OCI-LY1 (cell line): Measurements from ENCODE around the gene IGSF6.

Experiments used
- CTCF ChIP-seq: fragments of 200-600 bp; sonication (generic), shearing (Covaris generic); IDR thresholded peaks from 2 replicates; pipeline ENCODE4 v1.5.1; 2017; ENCODE audit warnings: mild to moderate bottlenecking, antibody characterized with exemption, low read length, moderate library complexity, mixed read lengths
- EZH2 ChIP-seq: fragments of 200-600 bp; sonication (generic), shearing (Covaris generic); IDR thresholded peaks from 2 replicates; pipeline ENCODE4 v1.8.0; 2017; ENCODE audit warnings: borderline replicate concordance, mixed run types, mild to moderate bottlenecking, antibody characterized with exemption, low read length, moderate library complexity, mixed read lengths

- TF ChIP-seq CTCF (no peak), EZH2 (no peak)
Measured at GRCh38 chr16:21685034-21685455, 32.6 kb upstream of the IGSF6 start.
